HG03280 (cell line): ENCODE results near the gene SQSTM1.
A peak's percentile ranks its signal among the peaks of the same experiment; 100 is the strongest.

ENCODE experiments used
- ATAC-seq: cut with Tn5 transposase; IDR thresholded peaks from one replicate; pipeline ENCODE4 v1.9.1; 2021; ENCODE audit warnings: mild to moderate bottlenecking, moderate library complexity; ENCODE audit not compliant: unreplicated experiment

SQSTM1 gene

GRCh38 chr5:179841621-179842020, 20.9 kb downstream of the SQSTM1 start:
- ATAC-seq, result no peak

- ATAC-seq, result peak; percentile 86
Measured at GRCh38 chr5:179852993-179853547, 32.4 kb downstream of the SQSTM1 start.

- ATAC-seq, result no peak
Measured at GRCh38 chr5:179854356-179854755, 33.7 kb downstream of the SQSTM1 start.

GRCh38 chr5:179858241-179858585, 37.5 kb downstream of the SQSTM1 start:
- ATAC-seq, result peak; percentile 42

- peak; percentile 93 for ATAC-seq
Measured at GRCh38 chr5:179858586-179859427, 38.1 kb downstream of the SQSTM1 start, which contains the start of gene MRNIP. Gene MRNIP, minus strand, starts transcription at chr5:179858817. Its CDS starts 21 bp downstream, at chr5:179858796.

GRCh38 chr5:179860301-179860700, 39.6 kb downstream of the SQSTM1 start:
- ATAC-seq, result no peak

- no peak for ATAC-seq
Measured at GRCh38 chr5:179862296-179862695, 41.6 kb downstream of the SQSTM1 start.

- ATAC-seq, result no peak
Measured at GRCh38 chr5:179862891-179863290, 42.2 kb downstream of the SQSTM1 start.

- ATAC-seq, result no peak
Measured at GRCh38 chr5:179863449-179864085, 42.9 kb downstream of the SQSTM1 start.

GRCh38 chr5:179864686-179865085, 44.0 kb downstream of the SQSTM1 start:
- ATAC-seq, result no peak

GRCh38 chr5:179865491-179866240, 45.0 kb downstream of the SQSTM1 start:
- ATAC-seq, result no peak

- no peak for ATAC-seq
Measured at GRCh38 chr5:179866241-179867078, 45.8 kb downstream of the SQSTM1 start.

GRCh38 chr5:179867079-179867465, 46.4 kb downstream of the SQSTM1 start:
- ATAC-seq, result no peak

- no peak for ATAC-seq
Measured at GRCh38 chr5:179867476-179867875, 46.8 kb downstream of the SQSTM1 start.

- no peak for ATAC-seq
Measured at GRCh38 chr5:179868541-179868940, 47.8 kb downstream of the SQSTM1 start.

GRCh38 chr5:179869101-179869500, 48.4 kb downstream of the SQSTM1 start:
- ATAC-seq, result no peak

GRCh38 chr5:179869641-179870402, 49.1 kb downstream of the SQSTM1 start:
- no peak for ATAC-seq

- ATAC-seq, result no peak
Measured at GRCh38 chr5:179870403-179870903, 49.7 kb downstream of the SQSTM1 start.

- no peak for ATAC-seq
Measured at GRCh38 chr5:179870952-179871351, 50.2 kb downstream of the SQSTM1 start.
